Diencephalon (tissue), 1 donor: ENCODE measurements around the gene LRRC17. TPM values are rescaled to one million over a fixed set of nuclear protein-coding genes. Genes with fewer than 3 reads are reported as not detected.

ENCODE experiments used
- total RNA-seq: library from RNA; depleted of rRNA; stranded (reverse); fragments of >200 nt; gene quantifications from one replicate; pipeline ENCODE4 v1.2.3, GENCODE V29; 2014

LRRC17 gene
- total RNA-seq = 33.2 TPM

GRCh38 chr7:102912742-102913141 is at the start of gene LRRC17:
Gene LRRC17, plus strand, starts transcription at chr7:102913000. Its CDS starts 20,914 bp downstream, at chr7:102933914.

Other genes starting within 250 kb of the LRRC17 start
- 5.3 TPM for gene POLR2J2, start 241.3 kb upstream of the LRRC17 start, total RNA-seq
- 20.3 TPM for gene FAM185A, start 164.0 kb upstream of the LRRC17 start, total RNA-seq
- 18.5 TPM for gene FBXL13, start 161.8 kb downstream of the LRRC17 start, total RNA-seq
- 39.0 TPM for gene ARMC10, start 162.1 kb downstream of the LRRC17 start, total RNA-seq
- 24.0 TPM for gene NAPEPLD, start 236.1 kb downstream of the LRRC17 start, total RNA-seq